Activated CD4-positive, CD25-positive, alpha-beta regulatory T cell treated with anti-CD3 and anti-CD28 coated beads, Interleukin-2, amount 50 U/mL, for 72 hours (primary cell): Measurements from ENCODE around the gene ASB6.
A peak's percentile ranks its signal among the peaks of the same experiment; 100 is the strongest.
"Not testable (repeated sequence)": the region's sequence is repeated elsewhere in the genome, so short reads cannot be mapped to it uniquely, and the experiment has no call there.

ENCODE experiments used
- DNase-seq: peaks from one replicate; pipeline ENCODE4 v3.0.0; 2021

ASB6 gene

DNA sequence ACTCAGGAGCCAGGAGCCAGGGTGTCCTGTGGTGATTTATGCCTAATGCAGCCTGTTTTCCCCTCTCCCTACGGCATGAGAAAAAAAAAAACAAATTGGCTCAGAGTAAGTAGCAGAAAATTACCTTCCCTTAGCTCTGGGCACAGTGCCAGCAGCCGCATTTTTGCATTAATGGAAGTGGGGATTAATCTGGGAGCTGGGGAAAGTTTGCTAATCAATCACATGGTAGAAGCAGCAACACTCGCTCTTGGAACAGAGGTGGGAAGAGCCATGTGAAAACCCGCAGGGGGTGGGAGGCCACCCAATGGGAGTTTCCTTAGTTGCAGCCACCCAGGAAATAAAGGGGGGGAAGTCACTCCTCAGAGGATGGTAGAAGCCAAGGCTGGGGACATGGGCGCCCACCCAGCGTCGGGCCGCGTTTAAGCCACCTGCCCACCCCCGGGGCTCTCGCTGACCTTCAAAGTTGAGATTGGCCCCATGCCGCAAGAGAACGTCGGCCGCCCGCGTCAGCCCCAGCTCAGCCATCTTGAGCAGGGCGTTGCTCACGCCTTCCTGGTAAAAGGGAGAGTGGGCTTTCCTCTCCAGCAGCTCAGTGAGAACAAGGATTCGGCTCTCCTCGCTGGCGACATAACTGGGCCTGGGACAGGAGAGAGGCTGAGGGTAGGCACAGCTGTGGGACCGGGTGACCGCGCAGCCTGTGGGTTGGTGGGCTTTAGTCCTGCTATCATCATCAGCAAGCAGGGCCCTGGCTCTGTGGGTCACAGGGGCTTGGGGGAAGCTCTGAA lies 1.7 kb downstream of the ASB6 start:
- no peak for DNase-seq

DNA sequence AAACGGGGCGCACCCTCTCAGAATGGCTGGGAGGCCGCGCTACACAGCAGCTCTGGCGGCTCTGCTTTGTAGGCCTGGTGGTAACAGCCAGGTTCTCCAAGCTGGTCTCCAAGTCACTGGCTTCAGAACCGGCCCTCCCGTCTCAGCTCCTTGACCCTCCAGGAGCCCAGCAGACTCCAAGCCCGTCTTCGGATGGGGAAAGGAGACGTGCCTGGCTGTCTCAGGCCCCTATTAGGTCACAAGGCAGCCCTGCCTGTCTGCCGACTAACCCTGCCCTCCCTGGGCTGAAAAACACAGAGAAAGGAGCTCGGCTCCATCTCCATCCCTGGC lies 2.2 kb downstream of the ASB6 start:
- no peak for DNase-seq

DNA sequence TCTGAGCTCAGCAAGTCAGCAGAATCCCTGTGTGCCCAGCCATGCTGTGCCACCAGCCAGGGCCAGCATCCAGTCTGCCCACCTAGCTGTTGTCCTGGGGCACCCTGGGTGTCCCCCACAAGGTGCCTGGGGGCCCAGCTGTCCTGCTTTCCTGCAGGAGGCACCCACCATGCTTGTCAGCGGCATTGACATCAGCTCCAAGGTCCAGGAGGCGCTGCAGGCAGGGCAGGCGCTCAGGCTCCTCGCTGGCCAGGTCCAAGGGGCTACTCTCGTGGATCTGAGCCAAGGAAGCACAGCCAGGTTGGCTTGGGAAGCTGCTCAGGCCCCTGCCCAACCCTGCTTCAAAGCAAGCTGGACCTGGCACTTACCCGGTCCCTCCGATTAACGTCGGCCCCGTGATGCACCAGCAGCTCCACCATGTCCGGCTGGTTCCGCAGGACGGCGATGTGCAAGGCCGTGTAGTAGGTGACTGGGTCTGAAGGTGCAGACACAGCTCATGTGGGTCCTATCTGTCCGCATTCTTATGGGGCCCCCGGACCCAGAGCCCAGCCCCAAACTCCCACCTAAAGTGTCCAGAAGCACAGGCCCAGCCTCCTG lies 2.8 kb downstream of the ASB6 start:
- no peak for DNase-seq

DNA sequence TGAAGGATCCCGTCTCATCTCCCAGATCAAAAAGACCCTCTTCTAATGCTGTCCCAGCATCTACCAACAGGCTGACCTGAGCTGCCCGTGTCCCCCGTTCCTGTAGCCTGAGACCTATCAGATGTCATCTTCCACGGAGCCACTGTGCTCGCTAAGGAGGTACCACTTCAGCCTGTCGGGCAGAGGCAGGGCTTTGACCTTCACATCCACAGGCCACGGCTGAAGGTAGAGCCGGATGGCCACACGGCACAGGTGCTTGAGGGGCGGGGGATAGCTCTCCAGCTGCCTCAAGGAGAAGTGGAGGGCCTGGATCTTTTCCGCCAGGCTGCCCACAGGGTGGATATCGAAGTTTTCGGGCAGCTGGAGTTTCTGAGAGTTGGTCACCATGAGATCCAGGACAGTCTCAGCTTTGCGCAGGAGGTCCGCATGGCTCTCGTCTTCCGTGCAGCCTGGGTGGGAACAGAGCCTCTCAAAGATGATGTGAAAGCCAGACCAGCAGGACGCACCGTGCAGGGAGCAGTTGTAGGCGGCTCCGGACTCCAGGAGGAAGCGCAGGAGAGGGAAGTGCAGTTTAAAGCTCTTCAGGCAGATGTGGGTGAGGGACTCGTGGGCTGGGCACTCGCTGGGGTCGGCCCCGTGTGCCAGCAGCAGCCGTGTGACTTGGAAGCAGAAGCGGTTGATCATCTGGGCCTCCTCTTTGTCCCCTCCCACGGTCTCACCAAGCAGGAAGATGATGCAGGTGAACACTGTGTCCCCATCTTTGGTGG lies 4.1 kb downstream of the ASB6 start:
- no peak for DNase-seq

DNA sequence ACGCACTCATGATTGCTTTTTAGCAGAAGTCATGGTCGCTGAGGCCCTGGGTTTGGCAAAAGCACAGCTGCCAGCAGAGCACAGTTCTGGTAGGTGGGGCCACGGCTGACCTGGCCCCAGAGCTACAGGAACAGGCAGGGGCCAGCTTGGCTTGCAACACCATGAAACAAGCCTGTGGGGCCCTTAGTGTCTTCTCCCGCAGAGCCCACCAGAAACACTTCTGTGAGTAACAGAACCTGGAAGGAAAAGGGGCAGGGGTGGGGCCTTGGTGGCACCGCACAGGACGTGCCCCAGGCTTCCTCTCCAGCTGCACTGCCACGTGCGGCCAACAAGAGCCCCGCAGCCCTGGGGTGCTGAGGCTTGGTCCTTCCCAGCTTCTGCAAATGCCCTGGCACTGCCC lies 4.8 kb downstream of the ASB6 start:
- DNase-seq: no peak

DNA sequence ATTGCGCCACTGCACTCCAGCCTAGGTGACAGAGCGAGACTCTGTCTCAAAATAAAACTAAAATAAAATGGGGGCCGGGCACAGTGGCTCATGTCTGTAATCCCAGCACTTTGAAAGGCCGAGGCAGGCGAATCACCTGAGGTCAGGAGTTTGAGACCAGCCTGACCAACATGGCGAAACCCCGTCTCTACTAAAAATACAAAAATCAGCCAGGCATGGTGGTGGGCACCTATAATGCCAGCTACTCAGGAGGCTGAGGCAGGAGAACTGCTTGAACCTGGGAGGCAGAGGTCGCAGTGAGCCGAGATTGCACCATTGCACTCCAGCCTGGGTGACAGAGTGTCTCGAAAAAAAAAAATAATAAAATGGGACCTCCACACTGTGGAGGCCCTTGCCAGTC lies 5.6 kb downstream of the ASB6 start:
- DNase-seq: not testable (repeated sequence)

DNA sequence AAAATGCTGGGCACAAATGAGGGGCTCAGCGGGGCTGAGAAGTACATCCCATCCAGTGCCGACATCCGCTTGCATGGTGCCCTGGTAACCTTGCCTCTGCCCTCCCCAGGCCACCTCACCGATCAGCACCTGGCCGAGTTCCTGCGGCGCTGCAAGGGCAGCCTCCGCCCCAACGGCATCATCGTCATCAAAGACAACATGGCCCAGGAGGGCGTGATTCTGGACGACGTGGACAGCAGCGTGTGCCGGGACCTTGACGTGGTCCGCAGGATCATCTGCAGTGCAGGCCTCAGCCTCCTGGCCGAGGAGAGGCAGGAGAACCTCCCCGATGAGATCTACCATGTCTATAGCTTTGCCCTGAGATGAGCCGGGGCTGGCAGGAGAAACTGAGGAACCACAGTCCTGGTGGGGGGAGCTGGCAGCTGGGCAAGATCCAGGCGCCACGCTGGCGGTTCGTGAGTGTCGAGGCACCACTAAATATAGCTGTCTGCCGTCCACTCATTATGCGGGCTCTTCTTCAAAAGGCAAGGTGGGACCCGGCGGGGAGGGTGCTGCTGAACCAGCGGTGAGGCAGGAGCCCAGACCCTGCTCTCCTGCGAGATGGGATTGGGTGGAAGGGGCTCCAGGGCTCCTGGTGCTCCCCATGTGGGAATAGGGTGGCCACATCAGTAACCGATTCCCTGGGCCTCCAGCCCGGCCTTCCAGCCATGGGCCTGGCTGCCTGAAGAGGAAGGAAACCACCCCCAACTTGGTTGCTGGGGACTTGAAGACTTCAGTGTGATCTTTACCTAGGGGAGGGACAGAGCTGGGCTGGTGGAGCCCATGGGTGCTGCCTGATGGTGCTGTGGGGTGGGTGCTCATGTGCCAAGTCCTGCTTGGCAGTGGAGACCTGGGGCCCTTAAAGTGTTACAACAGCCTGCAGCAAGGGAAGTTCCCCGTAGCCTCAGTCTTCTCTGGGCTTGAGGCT lies 6.6 kb downstream of the ASB6 start:
- DNase-seq: no peak

DNA sequence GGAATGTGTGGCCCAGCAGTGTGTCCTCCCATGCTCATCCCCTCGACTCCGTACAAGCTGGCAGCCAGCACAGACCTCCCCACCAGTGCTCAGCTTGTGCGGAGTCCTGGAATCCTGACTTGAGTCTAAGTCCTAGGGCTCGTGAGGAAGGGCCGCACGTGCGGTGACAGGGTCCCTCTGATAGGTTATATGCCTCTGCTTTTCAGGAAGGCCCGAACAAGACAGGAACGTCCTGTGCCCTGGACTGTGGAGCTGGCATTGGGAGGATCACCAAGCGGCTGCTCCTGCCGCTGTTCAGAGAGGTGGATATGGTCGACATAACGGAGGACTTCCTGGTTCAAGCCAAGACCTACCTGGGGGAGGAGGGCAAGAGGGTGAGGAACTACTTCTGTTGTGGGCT lies 8.1 kb downstream of the ASB6 start:
- DNase-seq: no peak

DNA sequence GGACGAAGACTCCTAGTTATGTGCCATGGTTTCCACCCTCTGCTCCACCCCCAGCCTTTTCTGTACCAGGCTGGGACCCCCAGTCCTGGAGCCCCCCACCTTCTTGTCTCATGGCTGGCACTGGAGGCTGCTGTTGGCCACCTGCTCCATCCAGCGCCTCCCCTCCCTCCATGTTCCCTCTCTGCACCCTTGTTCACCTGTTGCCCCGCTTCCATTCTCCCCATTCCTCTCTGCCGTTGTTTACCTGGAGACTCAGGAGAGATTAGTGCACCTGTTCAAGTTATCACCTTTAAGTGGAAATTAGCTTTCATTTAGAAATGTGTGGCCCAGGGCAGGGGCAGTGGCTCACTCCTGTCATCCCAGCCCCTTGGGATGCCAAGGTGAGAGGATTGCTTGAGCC lies 8.7 kb downstream of the ASB6 start:
- DNase-seq: no peak

DNA sequence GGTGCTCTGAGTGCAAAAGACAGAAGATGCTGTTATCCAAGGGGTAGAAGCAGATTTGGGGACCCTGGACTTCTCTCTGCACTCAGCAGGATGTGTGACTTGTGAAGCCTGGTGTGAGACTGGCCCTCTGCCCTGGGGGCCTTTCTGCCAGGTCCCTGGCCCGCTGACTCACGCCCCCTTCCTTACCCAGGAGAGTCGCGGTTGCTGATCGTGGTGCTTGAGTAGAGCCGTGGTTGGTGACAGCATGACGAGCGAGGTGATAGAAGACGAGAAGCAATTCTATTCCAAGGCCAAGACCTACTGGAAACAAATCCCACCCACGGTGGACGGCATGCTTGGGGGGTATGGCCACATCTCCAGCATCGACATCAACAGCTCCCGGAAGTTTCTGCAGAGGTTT lies 9.5 kb downstream of the ASB6 start:
- DNase-seq: no peak

DNA sequence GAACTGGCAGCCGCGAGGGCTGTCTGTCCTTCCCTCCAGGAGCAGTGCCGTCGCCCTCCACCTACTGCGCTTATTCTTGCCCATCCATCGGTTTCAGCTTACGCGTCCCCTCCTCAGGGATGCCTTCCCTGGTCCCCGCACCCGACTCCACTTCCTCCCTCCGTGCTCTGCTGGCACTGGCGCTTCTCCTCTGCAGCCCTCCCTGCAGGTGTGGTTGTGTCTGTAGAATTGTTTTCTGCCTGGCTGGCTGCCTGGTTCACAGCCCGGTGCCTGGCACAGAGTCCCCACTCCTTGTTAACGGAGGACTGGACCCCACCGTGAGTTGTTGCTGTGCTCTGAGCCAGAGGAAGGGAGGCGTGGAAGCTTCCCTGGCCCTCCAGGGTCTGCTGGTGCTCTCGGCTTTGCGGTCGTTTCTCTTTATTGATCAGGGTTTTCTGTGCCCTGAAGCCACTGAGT lies 10.2 kb downstream of the ASB6 start:
- no peak for DNase-seq

DNA sequence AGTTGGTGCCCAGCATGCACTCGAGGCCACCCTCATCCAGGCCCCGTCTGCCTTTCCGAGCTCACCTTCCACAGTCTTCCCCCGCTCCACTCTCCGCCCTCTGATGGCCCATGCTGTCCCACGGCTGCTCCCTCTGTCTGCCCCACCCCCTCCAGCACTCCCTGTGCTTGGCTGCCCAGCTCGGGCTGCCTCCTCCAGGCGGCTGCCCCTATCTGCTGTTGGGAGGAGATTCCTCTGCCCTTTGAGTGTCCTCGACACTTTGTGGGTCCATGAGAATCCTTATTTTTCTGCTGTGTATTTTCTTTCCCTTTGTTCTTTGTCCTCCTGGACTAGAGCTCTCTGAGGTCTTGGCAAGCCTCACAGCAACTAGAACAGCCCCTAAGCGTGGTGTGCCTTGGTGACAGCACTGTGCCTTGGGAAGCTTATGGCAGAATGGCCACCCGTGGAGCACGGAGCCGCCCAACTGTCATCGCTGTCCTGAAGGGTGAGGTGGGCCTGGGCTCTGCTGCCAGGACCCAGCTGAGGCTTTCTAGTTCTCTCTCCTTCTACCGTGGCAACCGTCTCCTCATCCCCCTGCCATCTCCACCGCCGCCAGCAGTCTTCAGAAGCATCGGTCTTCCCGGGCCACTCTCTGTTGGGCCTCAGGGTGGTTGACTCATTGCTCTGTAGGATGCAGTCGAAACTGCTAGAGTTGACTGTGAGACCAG lies 10.8 kb downstream of the ASB6 start:
- DNase-seq: no peak

DNA sequence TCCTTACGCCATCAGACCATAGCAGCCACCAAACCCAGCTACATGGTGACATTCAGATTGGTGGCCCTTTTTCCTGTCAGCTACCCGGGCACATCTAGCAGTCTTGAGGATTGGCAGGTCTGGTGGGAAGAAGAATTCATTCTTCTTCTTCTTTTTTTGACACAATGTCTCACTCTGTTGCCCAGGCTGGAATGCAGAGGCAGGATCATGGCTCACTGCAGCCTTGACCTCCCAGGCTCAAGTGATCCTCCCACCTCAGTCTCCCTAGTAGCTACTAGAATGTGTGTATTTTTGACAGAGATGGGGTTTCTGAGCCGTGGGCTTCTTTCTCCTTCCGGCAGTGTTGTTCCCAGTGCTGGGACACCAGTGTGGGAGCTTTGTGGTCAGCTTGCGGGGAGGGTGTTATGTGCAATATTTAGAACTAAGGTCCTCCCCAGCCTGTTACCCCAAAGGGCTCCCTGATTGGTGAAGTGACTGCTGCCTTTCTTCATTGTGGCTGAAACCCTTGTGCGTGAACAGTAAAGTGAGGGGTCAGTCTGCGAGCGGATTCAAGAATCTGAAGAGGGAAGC lies 12.6 kb downstream of the ASB6 start:
- no peak for DNase-seq

DNA sequence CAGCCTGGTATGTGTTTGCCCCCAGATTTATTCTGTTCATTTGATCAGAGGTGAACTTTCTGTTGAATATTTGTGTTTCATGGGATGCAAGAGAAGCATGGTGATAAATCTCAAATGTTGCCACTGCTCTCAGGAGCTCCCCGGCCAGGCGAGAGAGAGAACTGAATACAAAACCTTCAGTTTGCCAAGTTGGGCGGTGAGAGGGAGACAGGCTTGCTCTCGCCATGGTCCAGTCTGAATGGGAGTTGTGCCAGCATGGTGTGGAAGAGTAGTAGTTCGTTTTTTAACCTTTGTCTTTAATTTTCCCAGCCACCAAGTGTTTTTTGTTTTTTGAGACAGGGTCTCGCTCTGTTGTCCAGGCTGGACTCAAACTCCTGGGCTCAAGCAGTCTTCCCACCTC lies 13.2 kb downstream of the ASB6 start:
- no peak for DNase-seq

DNA sequence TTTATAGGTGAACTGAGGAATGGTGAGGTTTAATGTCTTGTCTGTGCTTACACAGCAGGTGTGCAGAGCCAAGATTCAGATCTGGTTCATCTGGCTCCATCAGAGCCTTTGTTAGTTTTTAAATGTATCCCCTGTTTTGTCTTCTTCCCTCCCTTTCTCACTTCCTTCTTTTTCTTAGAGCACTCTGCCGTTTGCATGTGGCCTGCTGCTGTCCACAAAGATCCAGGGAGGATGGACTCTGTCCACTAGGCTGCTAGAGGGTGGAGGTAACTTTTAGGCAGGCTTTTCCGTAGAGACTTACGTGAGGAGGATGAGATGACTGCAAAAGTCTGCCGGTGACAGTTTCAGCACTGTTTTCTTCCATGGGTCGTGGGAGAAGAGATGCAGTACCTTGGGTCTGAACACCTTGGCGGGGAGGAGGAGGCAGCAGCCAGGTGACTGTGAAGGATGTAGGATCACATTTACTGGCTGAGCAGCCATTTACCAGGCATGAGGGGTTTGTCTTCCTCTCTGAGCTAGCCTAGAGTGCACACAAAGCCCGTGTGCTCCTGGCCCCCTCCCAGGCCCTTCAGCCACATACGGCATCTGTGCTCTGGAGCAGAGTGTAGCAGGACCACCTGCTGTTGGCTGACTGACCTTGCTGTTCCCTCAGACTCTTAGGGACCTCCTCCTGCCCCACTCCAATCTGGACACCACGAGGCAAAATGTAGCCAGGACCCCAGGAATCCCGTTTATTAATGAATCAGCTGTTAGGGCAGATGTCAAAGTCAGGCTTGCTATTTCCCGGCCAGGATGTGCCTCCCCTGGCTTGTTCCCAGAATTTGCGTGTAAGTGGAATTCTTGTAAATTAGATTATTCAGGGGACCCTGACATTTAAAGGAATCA lies 14.2 kb downstream of the ASB6 start:
- no peak for DNase-seq

DNA sequence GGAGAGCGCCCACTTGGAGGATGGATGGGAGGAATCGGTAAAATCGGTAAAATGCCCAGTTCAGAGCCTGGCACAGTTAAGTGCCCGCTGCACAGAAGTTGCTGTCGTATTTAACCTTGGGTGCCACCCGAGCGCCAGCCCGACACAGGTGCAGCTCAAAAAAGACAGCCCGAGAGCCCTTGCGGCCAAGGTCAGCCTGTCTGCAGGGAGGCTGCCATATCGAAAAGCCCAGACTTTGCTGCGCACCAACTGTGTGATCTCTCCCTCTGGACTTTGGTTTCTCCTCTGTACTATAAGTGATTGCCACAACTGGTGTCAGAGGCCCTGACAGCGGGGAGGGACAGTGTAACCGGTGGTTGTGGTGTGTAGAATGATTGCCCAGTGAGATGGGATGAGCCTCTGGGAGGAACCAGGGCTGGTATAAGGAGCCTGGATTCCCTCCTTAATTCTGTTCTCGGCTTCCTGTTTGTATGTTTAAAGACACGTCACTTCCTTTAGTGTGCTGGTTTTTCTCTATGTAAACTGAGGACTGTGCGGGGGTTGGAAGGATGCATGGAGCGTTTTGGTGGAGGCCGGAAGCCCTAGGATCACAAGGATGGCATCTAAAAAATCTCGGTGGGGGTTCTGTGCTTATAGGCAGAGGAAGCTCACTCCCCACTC lies 15.2 kb downstream of the ASB6 start:
- DNase-seq: no peak

DNA sequence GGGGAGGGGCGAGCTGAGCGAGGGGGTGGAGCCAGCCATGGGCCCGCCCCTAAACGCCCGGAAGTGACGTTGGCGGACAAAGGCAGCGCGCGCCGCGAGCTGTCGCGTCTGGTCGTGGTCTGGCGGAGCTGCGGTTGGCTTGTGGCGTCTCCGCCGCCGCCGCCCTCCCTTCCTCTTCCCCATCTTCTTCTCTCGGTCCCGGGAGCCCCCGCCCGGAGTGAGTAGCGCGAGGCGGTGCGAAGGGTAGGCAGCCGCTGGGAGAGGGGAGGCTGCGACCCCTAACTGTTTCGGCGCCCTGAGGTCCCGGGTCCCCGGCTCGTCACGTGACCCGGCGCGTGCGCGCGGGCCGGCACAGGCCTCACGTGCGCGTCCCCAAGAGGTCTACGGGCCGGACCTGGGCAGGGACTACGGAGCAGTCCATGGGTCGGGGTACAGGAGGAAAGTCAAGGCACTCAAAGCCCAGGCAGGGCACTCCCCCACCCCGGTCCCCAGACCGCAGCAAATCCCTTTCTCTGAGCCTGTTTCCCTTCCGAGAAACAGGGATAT lies 15.8 kb downstream of the ASB6 start, which contains the start of gene NTMT1:
Gene NTMT1 (plus strand): TSS at position 85 of the 546 bp plus-strand sequence. CDS start 6,541 bp downstream, outside the sequence.
- DNase-seq: peak; percentile 93

DNA sequence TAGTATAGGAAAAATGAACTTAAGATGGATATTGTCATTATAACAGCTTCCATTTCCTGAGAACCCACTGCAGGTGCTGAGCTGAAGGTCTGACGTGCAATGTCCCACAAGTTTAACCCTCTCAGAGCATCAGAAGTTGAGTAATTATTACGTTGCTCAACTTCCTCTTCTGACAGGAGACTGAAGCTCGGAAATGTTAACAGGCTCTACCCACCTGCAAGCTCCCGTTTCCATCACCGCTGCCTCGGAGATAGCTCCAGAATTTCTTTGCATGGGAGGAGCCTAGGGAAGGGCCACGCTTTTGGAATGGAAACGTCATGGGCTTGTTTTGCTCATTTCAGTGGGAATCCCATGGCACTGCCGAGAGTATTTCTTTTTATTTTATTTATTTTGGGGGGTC lies 17.0 kb downstream of the ASB6 start:
- DNase-seq: no peak

DNA sequence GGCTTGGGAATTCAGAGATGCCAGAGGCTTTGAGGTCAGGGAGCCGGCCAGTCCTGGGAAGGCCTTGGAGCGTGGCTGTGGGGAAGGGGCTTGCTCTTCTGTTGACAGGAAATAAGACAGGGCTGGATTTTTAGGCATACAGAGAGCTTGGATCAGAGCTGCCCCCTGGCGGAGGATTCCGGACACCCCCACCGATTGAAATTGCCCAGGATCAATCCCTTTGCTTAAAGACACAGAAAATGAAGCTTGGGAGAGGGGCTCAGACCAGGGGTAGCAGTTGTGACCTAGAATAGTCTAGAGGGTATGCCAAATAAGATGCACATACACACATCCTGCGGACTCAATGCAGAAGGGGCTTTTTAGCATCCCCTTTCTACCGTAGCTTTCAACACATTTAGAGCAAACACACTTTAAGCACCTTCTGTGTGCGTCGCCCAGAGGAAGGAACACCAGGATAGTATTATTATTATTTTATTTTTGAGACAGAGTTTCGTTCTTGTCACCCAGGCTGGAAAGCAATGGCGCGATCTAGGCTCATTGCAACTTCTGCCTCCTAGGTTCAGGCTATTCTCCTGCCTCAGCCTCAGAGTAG lies 17.7 kb downstream of the ASB6 start:
- DNase-seq: peak; percentile 72
